ENCODE measurements around the gene FAP.

The FAP gene

DNA sequence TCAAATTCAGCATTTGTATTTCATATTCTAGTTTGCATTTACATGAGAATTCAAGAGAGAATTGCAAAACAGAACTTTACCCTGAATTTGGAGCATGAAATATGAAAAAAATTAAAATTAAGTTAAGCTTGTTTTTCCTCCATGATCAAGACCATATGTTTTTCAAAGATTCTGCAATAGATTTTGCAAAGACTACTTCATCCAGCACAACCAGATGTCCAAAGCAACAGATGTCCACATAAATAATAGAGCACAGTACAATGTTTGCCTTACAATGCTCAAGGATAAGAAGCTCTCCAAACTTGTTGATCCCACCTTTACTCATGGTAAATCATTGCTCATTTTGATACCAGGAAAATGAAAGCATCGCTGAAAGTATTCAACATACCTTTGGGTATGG is 25.6 kb downstream of the FAP start:
- Histone ChIP-seq H3K27ac (replicated peaks) (no peak overlapping the region), H3K27me3 (ENCODE audit: insufficient read depth, poor library complexity, severe bottlenecking) (no peaks in the 10 kb centered on the region), H3K4me3 (replicated peaks; ENCODE audit: insufficient read depth, low read length) (no peak overlapping the region)
- TF ChIP-seq, protein P1, sequence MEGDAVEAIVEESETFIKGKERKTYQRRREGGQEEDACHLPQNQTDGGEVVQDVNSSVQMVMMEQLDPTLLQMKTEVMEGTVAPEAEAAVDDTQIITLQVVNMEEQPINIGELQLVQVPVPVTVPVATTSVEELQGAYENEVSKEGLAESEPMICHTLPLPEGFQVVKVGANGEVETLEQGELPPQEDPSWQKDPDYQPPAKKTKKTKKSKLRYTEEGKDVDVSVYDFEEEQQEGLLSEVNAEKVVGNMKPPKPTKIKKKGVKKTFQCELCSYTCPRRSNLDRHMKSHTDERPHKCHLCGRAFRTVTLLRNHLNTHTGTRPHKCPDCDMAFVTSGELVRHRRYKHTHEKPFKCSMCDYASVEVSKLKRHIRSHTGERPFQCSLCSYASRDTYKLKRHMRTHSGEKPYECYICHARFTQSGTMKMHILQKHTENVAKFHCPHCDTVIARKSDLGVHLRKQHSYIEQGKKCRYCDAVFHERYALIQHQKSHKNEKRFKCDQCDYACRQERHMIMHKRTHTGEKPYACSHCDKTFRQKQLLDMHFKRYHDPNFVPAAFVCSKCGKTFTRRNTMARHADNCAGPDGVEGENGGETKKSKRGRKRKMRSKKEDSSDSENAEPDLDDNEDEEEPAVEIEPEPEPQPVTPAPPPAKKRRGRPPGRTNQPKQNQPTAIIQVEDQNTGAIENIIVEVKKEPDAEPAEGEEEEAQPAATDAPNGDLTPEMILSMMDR (IDR thresholded peaks at IDR 0.05; ENCODE audit: insufficient read depth, low read length) = no peak
- TF ChIP-seq GABPA (IDR thresholded peaks at IDR 0.05; ENCODE audit: low read depth) (no peak), SPI1 (IDR thresholded peaks at IDR 0.05; ENCODE audit: borderline replicate concordance, low read depth) (no peak), POLR2AphosphoS5 (IDR thresholded peaks at IDR 0.05; ENCODE audit: low read depth) (no peak)
- TF ChIP-seq, protein P2, sequence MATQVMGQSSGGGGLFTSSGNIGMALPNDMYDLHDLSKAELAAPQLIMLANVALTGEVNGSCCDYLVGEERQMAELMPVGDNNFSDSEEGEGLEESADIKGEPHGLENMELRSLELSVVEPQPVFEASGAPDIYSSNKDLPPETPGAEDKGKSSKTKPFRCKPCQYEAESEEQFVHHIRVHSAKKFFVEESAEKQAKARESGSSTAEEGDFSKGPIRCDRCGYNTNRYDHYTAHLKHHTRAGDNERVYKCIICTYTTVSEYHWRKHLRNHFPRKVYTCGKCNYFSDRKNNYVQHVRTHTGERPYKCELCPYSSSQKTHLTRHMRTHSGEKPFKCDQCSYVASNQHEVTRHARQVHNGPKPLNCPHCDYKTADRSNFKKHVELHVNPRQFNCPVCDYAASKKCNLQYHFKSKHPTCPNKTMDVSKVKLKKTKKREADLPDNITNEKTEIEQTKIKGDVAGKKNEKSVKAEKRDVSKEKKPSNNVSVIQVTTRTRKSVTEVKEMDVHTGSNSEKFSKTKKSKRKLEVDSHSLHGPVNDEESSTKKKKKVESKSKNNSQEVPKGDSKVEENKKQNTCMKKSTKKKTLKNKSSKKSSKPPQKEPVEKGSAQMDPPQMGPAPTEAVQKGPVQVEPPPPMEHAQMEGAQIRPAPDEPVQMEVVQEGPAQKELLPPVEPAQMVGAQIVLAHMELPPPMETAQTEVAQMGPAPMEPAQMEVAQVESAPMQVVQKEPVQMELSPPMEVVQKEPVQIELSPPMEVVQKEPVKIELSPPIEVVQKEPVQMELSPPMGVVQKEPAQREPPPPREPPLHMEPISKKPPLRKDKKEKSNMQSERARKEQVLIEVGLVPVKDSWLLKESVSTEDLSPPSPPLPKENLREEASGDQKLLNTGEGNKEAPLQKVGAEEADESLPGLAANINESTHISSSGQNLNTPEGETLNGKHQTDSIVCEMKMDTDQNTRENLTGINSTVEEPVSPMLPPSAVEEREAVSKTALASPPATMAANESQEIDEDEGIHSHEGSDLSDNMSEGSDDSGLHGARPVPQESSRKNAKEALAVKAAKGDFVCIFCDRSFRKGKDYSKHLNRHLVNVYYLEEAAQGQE (IDR thresholded peaks at IDR 0.05; ENCODE audit: insufficient replicate concordance, low read depth) = no peak
- no peak for DNase-seq (ENCODE audit: low read depth in 1 of 2, low spot score in 1 of 2)

DNA sequence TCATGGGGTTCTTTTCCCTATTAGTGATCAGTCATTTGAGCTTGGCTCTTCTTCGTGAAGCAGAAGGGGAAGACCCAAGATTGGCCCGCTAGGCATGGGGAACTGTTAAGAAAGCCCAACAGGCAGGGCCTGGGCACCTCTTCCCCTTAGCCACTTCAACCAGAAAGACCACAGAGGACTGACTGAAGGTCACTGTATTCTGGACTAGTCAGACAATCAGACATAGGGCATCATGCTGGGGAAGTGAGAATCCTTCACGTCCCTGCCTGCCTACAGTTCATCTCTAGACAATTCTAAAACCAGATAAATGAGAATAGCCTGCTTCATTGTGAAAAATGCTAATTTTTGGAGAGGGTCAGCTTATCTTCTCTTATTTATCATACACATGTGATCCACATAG is 28.1 kb downstream of the FAP start:
- Histone ChIP-seq H3K4me3 (replicated peaks; ENCODE audit: insufficient read depth, low read length) (no peak overlapping the region), H3K27ac (replicated peaks) (no peak overlapping the region), H3K27me3 (ENCODE audit: insufficient read depth, poor library complexity, severe bottlenecking) (no peaks in the 10 kb centered on the region)
- no peak for TF ChIP-seq GABPA (IDR thresholded peaks at IDR 0.05; ENCODE audit: low read depth)
- TF ChIP-seq, protein P2 (IDR thresholded peaks at IDR 0.05; ENCODE audit: insufficient replicate concordance, low read depth) = no peak
- TF ChIP-seq, protein P1 (IDR thresholded peaks at IDR 0.05; ENCODE audit: insufficient read depth, low read length) = no peak
- DNase-seq (ENCODE audit: low read depth in 1 of 2, low spot score in 1 of 2) = no peak

DNA sequence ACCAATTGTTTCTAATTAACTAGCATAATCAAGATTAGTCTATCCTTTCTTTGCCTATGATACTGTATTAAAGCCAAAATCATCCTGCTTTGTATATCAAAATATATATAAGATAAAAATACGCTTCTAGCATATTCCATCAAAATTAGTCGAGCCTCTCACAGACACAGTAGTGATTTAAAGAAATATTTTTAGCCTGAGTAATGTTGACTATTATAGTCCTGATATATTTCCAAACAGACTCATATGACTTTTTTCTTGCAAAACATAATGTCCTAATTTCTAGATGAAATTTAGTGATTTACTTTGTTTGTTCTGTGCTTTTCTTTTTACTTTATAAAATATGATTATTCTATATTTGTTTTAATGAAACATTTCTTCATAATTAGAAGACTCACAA is 30.9 kb downstream of the FAP start:
- Histone ChIP-seq H3K27ac (replicated peaks) (no peak overlapping the region), H3K27me3 (ENCODE audit: insufficient read depth, poor library complexity, severe bottlenecking) (no peaks in the 10 kb centered on the region), H3K4me3 (replicated peaks; ENCODE audit: insufficient read depth, low read length) (no peak overlapping the region)
- no peak for DNase-seq (ENCODE audit: low read depth in 1 of 2, low spot score in 1 of 2)
- TF ChIP-seq, protein P1 (IDR thresholded peaks at IDR 0.05; ENCODE audit: insufficient read depth, low read length) = no peak
- TF ChIP-seq SPI1 (IDR thresholded peaks at IDR 0.05; ENCODE audit: borderline replicate concordance, low read depth) = no peak
- TF ChIP-seq, protein P2 (IDR thresholded peaks at IDR 0.05; ENCODE audit: insufficient replicate concordance, low read depth) = no peak
- no peak for TF ChIP-seq POLR2AphosphoS5 (IDR thresholded peaks at IDR 0.05; ENCODE audit: low read depth)
- TF ChIP-seq GABPA (IDR thresholded peaks at IDR 0.05; ENCODE audit: low read depth) = no peak

Measured in HL-60 (cell line).